Neural progenitor cell (in vitro differentiated cells): ENCODE data around the gene MAP4K5.

Source experiments
- EZH2phosphoT487 ChIP-seq: fragments of 200-600 bp; sonication (generic); IDR thresholded peaks from 2 replicates; pipeline ENCODE4 v1.6.1; 2017; ENCODE audit warnings: antibody characterized with exemption
- TF ChIP-seq, protein P1 (sequence below): fragments of 200-600 bp; sonication (generic); IDR thresholded peaks from 2 replicates; pipeline ENCODE4 v1.5.1; 2017; ENCODE audit warnings: antibody characterized with exemption, mild to moderate bottlenecking

DNA sequence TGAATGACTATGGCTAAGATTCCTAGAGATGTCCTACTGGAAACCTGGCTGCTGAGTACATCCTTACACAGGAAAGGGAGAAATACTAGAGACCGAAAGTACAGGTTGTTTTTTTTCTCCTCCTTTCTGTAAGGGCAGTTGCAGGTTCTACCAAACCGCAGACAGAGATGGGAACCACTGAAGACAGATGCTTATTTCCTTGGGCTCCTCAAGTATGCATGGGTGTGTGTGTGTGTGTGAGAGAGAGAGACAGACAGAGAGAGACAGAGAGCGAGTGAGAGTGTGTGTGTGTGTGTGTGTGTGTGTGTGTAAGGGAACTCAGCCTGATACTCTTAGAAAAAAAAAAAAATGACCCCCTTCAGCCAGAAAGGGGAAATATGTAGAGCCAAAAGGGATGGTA is 42.5 kb downstream of the MAP4K5 start:
- TF ChIP-seq, protein P1, sequence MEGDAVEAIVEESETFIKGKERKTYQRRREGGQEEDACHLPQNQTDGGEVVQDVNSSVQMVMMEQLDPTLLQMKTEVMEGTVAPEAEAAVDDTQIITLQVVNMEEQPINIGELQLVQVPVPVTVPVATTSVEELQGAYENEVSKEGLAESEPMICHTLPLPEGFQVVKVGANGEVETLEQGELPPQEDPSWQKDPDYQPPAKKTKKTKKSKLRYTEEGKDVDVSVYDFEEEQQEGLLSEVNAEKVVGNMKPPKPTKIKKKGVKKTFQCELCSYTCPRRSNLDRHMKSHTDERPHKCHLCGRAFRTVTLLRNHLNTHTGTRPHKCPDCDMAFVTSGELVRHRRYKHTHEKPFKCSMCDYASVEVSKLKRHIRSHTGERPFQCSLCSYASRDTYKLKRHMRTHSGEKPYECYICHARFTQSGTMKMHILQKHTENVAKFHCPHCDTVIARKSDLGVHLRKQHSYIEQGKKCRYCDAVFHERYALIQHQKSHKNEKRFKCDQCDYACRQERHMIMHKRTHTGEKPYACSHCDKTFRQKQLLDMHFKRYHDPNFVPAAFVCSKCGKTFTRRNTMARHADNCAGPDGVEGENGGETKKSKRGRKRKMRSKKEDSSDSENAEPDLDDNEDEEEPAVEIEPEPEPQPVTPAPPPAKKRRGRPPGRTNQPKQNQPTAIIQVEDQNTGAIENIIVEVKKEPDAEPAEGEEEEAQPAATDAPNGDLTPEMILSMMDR: no peak
- TF ChIP-seq EZH2phosphoT487: no peak
